Activated CD4-positive, alpha-beta T cell treated with anti-CD3 and anti-CD28 coated beads for 1 hour (primary cell): ENCODE results near the gene NGEF.
"Not testable (repeated sequence)": the region's sequence is repeated elsewhere in the genome, so short reads cannot be mapped to it uniquely, and the experiment has no call there.

ENCODE experiments used
- DNase-seq: peaks from one replicate; pipeline ENCODE4 v3.0.0-alpha.2; 2020

The NGEF gene

DNA sequence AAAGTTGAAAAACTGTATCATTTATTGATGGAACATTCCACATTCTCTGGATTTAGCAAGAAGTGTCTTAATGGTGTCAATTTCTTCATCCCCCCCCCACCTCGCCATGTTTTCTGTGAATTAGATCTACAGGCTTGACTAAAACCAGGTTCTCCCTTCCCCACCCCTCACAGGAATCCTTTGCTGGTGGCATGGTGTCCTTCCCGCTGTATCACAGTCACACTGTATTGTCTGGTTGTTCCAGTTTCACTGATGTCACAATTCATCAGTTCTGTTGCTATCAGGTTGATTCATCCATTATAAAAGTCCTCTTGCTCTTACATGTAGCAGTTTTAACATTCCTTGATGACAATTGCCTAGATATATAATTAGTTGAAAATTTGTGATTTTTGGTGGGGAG lies 149.1 kb downstream of the NGEF start:
- DNase-seq = no peak

DNA sequence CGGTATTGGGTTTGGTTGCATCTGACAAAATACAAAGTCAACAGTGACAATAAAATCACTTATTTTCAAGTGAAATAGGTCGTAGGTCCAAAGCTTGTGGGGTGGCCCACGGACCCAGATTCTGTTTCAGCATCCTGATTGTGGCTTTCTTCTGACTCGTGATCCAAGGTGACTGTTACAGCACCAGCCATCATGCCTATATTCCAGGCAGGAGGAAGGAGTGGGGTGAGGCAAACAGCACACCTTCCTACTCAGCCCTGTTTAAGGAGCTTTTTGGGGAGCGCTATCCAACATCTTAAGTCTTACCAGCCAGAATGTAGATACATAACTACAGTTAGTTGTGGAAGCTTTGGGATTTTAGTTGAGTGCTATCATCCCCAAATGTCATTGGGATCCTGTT lies 151.7 kb downstream of the NGEF start:
- DNase-seq = no peak

GRCh38 chr2:232860593-232861241 lies 152.3 kb downstream of the NGEF start:
- DNase-seq = no peak

DNA sequence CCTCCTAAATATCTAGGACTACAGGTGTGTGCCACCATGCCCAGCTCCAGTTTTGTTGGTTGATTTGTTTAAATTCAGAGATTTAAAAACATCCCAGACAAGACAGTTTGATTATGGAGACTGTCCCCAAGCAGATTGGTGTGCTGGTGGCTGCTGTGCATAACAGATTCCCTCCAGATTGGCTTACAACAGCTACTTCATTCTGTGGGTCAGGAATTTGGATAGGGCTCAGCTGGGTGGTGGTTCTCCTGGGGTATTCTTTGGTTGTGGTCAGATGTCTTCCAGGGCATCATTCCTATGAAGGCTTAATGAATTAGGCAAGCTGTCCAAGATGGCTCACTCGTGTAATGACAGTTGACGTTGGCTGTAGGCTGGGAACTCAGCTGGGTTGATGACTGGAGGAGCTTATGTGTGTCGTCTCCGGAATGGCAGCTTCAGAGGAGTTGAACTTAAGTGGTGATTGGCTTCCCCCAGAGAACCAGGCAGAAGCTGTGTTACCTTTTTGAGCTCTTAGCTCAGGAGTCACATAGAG lies 153.6 kb downstream of the NGEF start:
- no peak for DNase-seq

- DNase-seq = no peak
Observed at GRCh38 chr2:232857158-232857563, 155.9 kb downstream of the NGEF start.

DNA sequence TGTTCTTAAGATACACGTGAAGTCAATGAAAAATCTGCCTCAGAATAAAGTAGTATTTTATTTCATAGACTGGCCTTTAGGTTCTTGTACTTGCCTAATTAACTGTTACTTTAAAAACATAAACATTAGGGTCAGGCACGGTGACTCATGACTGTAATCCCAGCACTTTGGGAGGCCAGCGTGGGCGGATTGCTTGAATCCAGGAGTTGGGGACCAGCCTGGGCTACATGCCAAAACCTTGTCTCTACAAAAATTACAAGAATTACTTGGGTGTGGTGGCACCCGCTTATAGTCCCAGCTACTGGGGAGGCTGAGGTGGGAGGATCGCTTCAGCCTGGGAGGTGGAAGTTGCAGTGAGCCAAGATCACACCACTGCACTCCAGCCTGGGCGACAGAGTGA lies 159.0 kb downstream of the NGEF start:
- no peak for DNase-seq

GRCh38 chr2:232852676-232853075 lies 160.4 kb downstream of the NGEF start:
- no peak for DNase-seq

- DNase-seq = not testable (repeated sequence)
Observed at GRCh38 chr2:232852081-232852480, 161.0 kb downstream of the NGEF start.

- DNase-seq = no peak
Observed at GRCh38 chr2:232850039-232850438, 163.0 kb downstream of the NGEF start.

DNA sequence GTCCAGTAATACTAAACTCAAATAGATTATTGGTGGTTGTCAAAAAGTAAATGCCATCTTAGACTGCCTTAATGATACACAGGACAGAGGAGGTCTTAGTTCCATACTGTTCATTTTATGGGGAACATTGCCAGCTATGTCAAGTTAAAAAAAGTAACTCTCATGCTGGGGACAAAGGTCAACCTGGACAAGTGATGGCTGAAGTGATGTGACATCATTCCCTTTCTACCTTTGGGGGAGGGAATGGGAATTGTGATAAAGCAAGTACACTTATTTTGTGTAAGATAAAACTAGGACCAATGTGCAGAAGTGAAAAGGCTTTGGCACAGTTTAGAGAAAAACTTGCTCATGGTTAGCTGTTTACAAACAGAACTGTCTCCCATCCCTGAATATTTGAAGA lies 167.0 kb downstream of the NGEF start:
- no peak for DNase-seq

- DNase-seq = no peak
Observed at GRCh38 chr2:232843834-232844233, 169.2 kb downstream of the NGEF start.

DNA sequence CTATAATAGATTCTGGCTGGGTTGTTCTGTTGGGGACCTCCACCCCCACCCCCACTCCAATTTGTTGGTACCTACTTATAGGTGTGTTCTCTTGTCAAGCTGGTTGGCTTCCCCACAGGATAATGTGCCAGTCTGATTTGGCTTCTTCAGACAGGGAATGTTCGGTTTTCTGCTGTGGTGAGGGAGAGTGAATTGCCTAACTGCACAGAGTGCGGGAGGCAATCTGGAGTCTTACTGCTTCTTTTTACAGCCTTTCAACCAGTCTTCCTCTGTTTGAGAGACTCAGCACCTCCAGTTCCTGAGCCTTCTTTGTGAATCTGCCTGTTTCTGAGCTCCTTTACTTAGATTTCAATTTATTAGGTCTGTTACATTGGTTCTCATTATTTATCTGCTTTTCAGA lies 170.4 kb downstream of the NGEF start:
- no peak for DNase-seq

DNA sequence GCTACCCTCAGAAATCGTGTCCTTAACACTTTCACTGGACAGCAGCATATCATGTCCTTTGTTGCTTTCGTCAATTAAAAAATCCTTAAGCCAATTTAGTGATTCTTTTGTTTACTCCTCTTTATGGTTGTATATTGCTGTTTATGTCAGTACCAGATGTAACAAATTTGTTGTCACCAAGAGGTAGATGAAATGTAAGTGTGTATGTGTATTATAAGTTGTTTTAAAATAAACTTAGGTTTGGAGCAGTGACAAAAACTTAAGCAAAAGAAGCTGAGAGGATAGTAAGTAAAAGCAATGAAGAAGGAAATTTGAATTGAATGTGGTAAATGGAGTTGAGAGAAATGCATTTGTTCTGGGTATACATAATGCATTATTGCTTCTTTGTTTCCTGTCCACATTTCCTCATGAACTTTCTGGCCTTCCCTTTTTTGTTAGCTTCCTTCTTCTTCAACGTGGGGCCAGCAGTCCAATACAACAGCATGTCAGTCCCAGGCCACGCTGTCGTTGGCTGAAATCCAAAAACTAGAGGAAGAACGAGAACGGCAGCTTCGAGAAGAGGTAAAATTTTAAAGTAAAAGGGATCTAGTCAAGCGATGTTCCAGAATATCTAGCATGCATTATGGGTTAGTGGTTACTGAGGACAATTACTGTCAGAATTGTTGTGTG lies 173.5 kb downstream of the NGEF start:
- DNase-seq = no peak

- peak; percentile 46 for DNase-seq
Observed at GRCh38 chr2:232838406-232838874, 174.6 kb downstream of the NGEF start.

GRCh38 chr2:232836934-232837333 lies 176.1 kb downstream of the NGEF start:
- DNase-seq = no peak

DNA sequence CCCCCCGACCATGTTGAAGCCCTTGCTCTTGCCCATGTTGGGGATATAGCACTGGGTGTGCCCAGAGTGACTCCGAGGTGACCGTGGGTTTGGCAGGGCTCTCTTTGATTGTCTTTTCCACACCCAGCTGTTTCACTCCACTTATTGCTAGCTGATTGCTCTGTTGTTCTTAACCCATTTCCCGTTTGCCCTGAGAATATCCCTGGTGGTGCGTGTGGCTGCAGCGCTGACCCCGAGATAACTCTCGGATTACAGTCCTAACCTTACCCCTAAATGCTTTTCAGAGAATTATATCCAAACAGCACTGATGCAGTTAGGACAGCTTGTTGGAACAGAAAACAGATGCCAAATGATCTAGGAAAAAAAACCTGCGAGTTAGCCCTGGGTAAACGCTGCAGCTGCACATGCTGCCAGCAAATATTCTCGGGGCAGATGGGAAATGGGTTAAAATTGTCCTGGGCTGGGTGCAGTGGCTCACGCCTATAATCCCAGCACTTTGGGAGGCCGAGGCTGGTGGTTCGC lies 177.3 kb downstream of the NGEF start:
- DNase-seq = no peak

DNA sequence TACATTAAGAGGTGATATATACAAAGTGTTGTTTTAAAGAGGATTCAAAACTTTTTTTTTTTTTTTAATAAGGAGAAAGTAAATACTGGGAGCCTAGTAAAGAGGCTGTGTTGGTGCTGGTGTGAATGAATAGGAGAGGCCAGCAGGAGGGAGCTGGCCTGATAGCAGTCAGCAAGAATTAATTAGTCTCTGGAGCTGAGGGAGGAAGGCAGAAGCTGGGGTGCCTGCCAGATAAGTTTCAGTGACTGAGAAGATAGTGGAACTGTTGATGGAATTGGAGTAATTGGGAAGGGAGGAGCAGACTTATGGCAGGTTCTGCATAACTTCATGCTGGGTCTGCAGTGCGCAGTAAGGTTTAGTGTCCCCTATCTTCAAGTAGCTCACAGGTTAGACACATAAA lies 179.2 kb downstream of the NGEF start:
- no peak for DNase-seq

DNA sequence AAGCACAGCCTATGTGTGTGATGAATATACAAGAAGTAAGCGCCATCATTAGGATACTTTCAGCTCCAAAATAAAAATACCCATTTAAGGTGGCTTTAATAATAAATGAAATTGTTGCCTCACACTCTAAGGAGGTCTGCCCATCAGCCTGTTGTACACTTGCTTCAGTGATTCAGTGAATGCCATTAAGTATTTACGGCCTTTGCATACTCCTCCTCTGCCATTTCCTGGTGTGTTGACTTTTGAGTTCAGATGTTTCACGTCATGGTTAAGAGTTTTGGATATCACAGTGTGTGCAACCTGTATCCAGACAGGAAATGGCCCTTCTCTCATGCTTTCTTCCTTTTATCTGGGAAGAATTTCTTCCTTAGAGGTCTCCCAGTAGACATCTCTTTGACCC lies 181.6 kb downstream of the NGEF start:
- DNase-seq = no peak

DNA sequence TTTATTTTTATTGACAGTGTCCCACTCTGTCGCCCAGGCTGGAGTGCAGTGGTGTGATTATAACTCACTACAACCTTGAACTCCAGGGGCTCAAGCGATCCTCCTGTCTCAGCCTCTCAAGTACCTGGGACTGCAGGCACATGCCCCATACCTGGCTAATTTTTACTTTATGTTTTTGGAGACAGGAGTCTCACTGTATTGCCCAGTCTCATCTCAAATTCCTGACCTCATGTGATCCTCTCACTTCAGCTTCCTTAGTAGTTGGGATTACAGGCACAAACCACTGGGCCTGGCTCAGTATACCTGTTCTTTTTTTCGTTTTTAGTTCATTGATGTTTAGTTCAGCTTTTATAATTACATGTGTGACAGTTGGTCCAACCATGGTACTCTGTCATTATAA lies 183.1 kb downstream of the NGEF start:
- DNase-seq = no peak
